GM23248 (cell line): ENCODE measurements around the gene CTIF. TPM values are rescaled to one million over a fixed set of nuclear protein-coding genes. Genes with fewer than 3 reads are reported as not detected.

Source experiments
- DNase-seq: peaks from one replicate; pipeline ENCODE4 v3.0.0-alpha.2; 2015
- H2AFZ ChIP-seq: fragments of 200-600 bp; sonication (generic); 2 replicates; pipeline ENCODE4 v1.6.1; 2016; ENCODE audit warnings: antibody characterized with exemption
- H3F3A ChIP-seq: fragments of 200-600 bp; sonication (generic); 2 replicates; pipeline ENCODE4 v1.6.1; 2016; ENCODE audit warnings: mild to moderate bottlenecking, antibody characterized with exemption, mixed run types; ENCODE audit not compliant: insufficient read depth
- H3K27ac ChIP-seq: fragments of 200-600 bp; sonication (generic); 2 replicates; pipeline ENCODE4 v1.5.1; 2016; ENCODE audit warnings: mild to moderate bottlenecking
- H3K27me3 ChIP-seq: fragments of 200-600 bp; sonication (generic); replicated peaks from 2 replicates; pipeline ENCODE4 v1.6.1; 2016; ENCODE audit warnings: mild to moderate bottlenecking; ENCODE audit not compliant: insufficient read depth
- H3K36me3 ChIP-seq: fragments of 200-600 bp; sonication (generic); 2 replicates; pipeline ENCODE4 v1.6.1; 2016; ENCODE audit warnings: low read depth, mild to moderate bottlenecking
- H3K4me1 ChIP-seq: fragments of 200-600 bp; sonication (generic); 2 replicates; pipeline ENCODE4 v1.6.1; 2016; ENCODE audit warnings: mild to moderate bottlenecking; ENCODE audit not compliant: insufficient read depth
- H3K4me2 ChIP-seq: fragments of 200-600 bp; sonication (generic); one replicate; pipeline ENCODE4 v1.6.1; 2016; ENCODE audit warnings: mild to moderate bottlenecking; ENCODE audit not compliant: unreplicated experiment
- H3K4me3 ChIP-seq: fragments of 200-600 bp; sonication (generic); 2 replicates; pipeline ENCODE4 v1.5.1; 2016; ENCODE audit warnings: mild to moderate bottlenecking
- H3K79me2 ChIP-seq: fragments of 200-600 bp; sonication (generic); 2 replicates; pipeline ENCODE4 v1.6.1; 2016; ENCODE audit warnings: mild to moderate bottlenecking; ENCODE audit not compliant: insufficient read depth
- H3K9ac ChIP-seq: fragments of 200-600 bp; sonication (generic); 2 replicates; pipeline ENCODE4 v1.6.1; 2016; ENCODE audit warnings: mild to moderate bottlenecking
- H3K9me2 ChIP-seq: fragments of 200-600 bp; sonication (generic); 2 replicates; pipeline ENCODE4 v1.6.1; 2016; ENCODE audit warnings: mixed run types, mild to moderate bottlenecking, moderate library complexity; ENCODE audit not compliant: insufficient read depth
- H3K9me3 ChIP-seq: fragments of 200-600 bp; sonication (generic); one replicate; pipeline ENCODE4 v1.6.1; 2017; ENCODE audit warnings: low read depth
- H4K20me1 ChIP-seq: fragments of 200-600 bp; sonication (generic); 2 replicates; pipeline ENCODE4 v1.6.0; 2016; ENCODE audit not compliant: insufficient read depth
- EZH2 ChIP-seq: fragments of 200-600 bp; sonication (generic); IDR thresholded peaks from 2 replicates; pipeline ENCODE4 v1.6.1; 2018; ENCODE audit warnings: antibody characterized with exemption, mild to moderate bottlenecking; ENCODE audit not compliant: insufficient read depth, poor library complexity, severe bottlenecking
- EZH2phosphoT487 ChIP-seq: fragments of 200-600 bp; sonication (generic); IDR thresholded peaks from 2 replicates; pipeline ENCODE4 v1.6.1; 2018; ENCODE audit warnings: antibody characterized with exemption, moderate library complexity, mild to moderate bottlenecking, low read depth; ENCODE audit not compliant: insufficient read depth
- WGBS, 2 experiments: methylation state at CpG; one replicate each; pipeline ENCODE4 v1.1.6; 2015 to 2017; ENCODE audit warnings: low lambda C conversion rate in 2 of 2, low coverage in 1 of 2; ENCODE audit errors: missing lambda C conversion rate in 2 of 2; 5-methylcytosine and 5-hydroxymethylcytosine counted together
- in situ Hi-C: fragments of 300-500 bp; cut with MboI; formaldehyde crosslinking; loops from 2 replicates; pipeline ENCODE4 v1.15.0; 2020
- polyA plus RNA-seq: library from polyadenylated mRNA; unstranded; fragments of >200 nt; fragmentation: Nextera tagmentation; extraction: Ambion mirVana; gene quantifications from 2 replicates; pipeline ENCODE4 v1.2.1, GENCODE V29; 2016
- total RNA-seq: library from RNA; depleted of rRNA; stranded (reverse); fragments of >200 nt; shearing (Covaris generic); gene quantifications from 2 replicates; pipeline ENCODE4 v1.2.3, GENCODE V29; 2014

Gene CTIF
- total and polyA plus RNA-seq, 2 experiments from 2014 or later: 21.5 to 46.8 TPM

DNA sequence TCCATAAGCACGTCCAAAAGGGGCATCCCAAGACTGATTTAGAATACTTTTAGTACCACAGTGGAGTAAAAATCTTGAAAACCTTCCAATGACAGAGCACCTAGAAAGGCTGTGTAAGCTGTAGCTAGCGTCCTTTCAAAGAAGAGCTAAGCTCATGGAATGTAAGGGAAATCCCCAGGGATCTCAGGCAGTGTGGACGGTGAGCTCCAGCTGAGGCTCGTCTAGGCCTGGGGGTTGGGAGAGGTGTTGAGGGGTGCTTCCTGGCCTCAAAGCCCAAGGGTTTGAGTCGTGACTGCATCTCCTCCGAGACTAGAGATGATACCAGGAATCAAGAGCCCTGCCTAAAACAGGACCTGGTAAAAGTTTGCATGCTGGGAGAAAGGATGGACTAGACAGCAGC, 7.6 kb downstream of the CTIF start:
- Histone ChIP-seq H3K4me1 (peaks cover 78% of the 10 kb centered on the region), H3K36me3 (0 out of 2 replicates have a peak, but pooled peaks cover 7% of the 10 kb centered on the region), H3K9ac (peak overlapping the region; percentile 83), H3K9me3 (no peaks in the 10 kb centered on the region), H3K27ac (peak overlapping the region; percentile 99), H3K79me2 (peaks cover 97% of the 10 kb centered on the region), H3K4me3 (no peak overlapping the region), H3F3A (peaks cover 67% of the 10 kb centered on the region), H4K20me1 (peaks cover 4% of the 10 kb centered on the region), H3K4me2 (peak overlapping the region; percentile 48), H3K9me2 (no peaks in the 10 kb centered on the region), H3K27me3 (no peaks in the 10 kb centered on the region), H2AFZ (no peak overlapping the region)
- no peak for TF ChIP-seq EZH2
- TF ChIP-seq EZH2phosphoT487: no peak
- in situ Hi-C loops: no loop called here
- 31 to 40% methylated on average over 6 of the region's 6 CpGs for WGBS, 2 experiments
- DNase-seq: peak; percentile 71

DNA sequence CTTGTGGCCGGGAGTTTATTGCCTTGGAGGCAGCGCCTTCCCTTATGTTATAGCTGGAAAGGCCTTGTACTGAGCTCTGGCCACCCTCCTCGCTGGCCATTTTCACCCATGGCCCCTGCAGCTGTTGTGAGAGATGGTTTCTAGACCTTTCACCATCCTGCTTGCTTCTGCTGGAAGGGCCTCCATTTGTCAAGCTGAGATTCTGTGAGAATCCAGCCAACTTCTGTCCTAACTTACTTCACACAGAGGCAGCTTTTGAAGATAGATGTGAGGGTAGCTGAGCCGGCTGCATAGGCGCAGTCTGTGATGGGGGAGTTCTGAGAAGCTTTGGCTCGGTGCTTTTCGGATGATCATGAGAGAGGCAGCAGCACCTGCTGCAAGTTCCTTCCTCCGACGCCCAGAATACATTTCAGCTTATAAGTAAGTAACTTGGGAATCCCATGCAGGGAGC, 8.7 kb downstream of the CTIF start:
- no peak for DNase-seq
- peak overlapping the region; percentile 73 for H3K4me2 ChIP-seq
- 0 out of 2 replicates have a peak, but pooled peaks cover 8% of the 10 kb centered on the region for H3K36me3 ChIP-seq
- in situ Hi-C loops: no loop called here
- H2AFZ ChIP-seq: no peak overlapping the region
- peak overlapping the region; percentile 99 for H3K27ac ChIP-seq
- peaks cover 97% of the 10 kb centered on the region for H3K79me2 ChIP-seq
- H3K9me2 ChIP-seq: no peaks in the 10 kb centered on the region
- H3K27me3 ChIP-seq: no peaks in the 10 kb centered on the region
- H3K9ac ChIP-seq: peak overlapping the region; percentile 83
- peaks cover 67% of the 10 kb centered on the region for H3K4me1 ChIP-seq
- WGBS, 2 experiments: 79 to 84% methylated on average over 9 of the region's 9 CpGs
- peak overlapping the region; percentile 56 for H3K4me3 ChIP-seq
- peaks cover 57% of the 10 kb centered on the region for H3F3A ChIP-seq
- no peaks in the 10 kb centered on the region; the same call in 1 of the 2 replicates for H4K20me1 ChIP-seq
- TF ChIP-seq EZH2phosphoT487 (no peak), EZH2 (no peak)
- H3K9me3 ChIP-seq: no peaks in the 10 kb centered on the region

GRCh38 chr18:48548011-48548771, 9.4 kb downstream of the CTIF start:
- no peak for TF ChIP-seq EZH2phosphoT487
- H2AFZ ChIP-seq: no peak overlapping the region
- H3K4me2 ChIP-seq: peak overlapping the region; percentile 73
- H3K4me1 ChIP-seq: peaks cover 60% of the 10 kb centered on the region
- H3K27me3 ChIP-seq: no peaks in the 10 kb centered on the region
- H3K79me2 ChIP-seq: peaks cover 97% of the 10 kb centered on the region
- H3K9ac ChIP-seq: peak overlapping the region; percentile 83
- H4K20me1 ChIP-seq: no peaks in the 10 kb centered on the region; the same call in 1 of the 2 replicates
- H3K27ac ChIP-seq: peak overlapping the region; percentile 99
- in situ Hi-C loops: no loop called here
- 39 to 47% methylated on average over 8 of the region's 8 CpGs for WGBS, 2 experiments
- H3K36me3 ChIP-seq: 0 out of 2 replicates have a peak, but pooled peaks cover 8% of the 10 kb centered on the region
- no peaks in the 10 kb centered on the region for H3K9me3 ChIP-seq
- peak; percentile 96 for DNase-seq
- H3K9me2 ChIP-seq: no peaks in the 10 kb centered on the region
- peaks cover 57% of the 10 kb centered on the region for H3F3A ChIP-seq
- H3K4me3 ChIP-seq: peak overlapping the region; percentile 56

DNA sequence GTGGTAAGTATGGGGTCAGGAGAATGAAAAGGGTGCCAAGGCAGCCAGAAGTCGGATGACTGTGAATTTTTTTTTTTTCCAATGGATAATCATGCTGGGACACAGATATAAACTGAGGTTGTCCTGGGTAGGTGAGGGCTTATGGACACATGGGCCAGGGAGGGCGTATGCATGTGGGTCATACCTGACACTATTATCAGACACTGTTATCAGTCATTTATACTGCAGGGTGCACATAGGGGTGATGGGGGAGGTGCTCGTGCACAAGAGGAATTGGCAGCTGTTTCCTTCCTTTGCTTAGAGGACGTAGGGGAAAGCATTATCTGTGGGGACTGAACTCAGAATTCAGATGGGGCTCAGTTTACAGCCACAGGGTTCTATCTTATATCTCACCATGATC, 10.1 kb downstream of the CTIF start:
- in situ Hi-C loops: no loop called here
- TF ChIP-seq EZH2 (no peak), EZH2phosphoT487 (no peak)
- H3K4me2 ChIP-seq: peak overlapping the region; percentile 64
- no peak for DNase-seq
- H3K79me2 ChIP-seq: peaks cover 97% of the 10 kb centered on the region
- no peaks in the 10 kb centered on the region for H3K9me2 ChIP-seq
- peaks cover 54% of the 10 kb centered on the region for H3K4me1 ChIP-seq
- H3K36me3 ChIP-seq: 0 out of 2 replicates have a peak, but pooled peaks cover 5% of the 10 kb centered on the region
- H4K20me1 ChIP-seq: no peaks in the 10 kb centered on the region
- peaks cover 55% of the 10 kb centered on the region for H3F3A ChIP-seq
- no peak overlapping the region for H2AFZ ChIP-seq
- no peaks in the 10 kb centered on the region for H3K27me3 ChIP-seq
- peak overlapping the region; percentile 99 for H3K27ac ChIP-seq
- WGBS, 2 experiments: 73 to 81% methylated on average over 4 of the region's 4 CpGs
- H3K9ac ChIP-seq: peak overlapping the region; percentile 83
- no peaks in the 10 kb centered on the region for H3K9me3 ChIP-seq
- H3K4me3 ChIP-seq: no peak overlapping the region
